Hindlimb muscle (tissue), 1 donor: Measurements from ENCODE around the gene AATF. TPM values are rescaled to one million over a fixed set of nuclear protein-coding genes. Genes with fewer than 3 reads are reported as not detected.
"Not testable (repeated sequence)": the region's sequence is repeated elsewhere in the genome, so short reads cannot be mapped to it uniquely, and the experiment has no call there.

Source experiments
- DNase-seq: peaks from one replicate; pipeline ENCODE4 v3.0.0-alpha.2; 2013
- polyA plus RNA-seq: library from polyadenylated mRNA; unstranded; fragments of 120-200 nt; gene quantifications from one replicate; pipeline ENCODE4 v1.2.1, GENCODE V29; 2013; ENCODE audit not compliant: insufficient read length

The AATF gene
- polyA plus RNA-seq, 1 donor = 23.6 TPM

DNA sequence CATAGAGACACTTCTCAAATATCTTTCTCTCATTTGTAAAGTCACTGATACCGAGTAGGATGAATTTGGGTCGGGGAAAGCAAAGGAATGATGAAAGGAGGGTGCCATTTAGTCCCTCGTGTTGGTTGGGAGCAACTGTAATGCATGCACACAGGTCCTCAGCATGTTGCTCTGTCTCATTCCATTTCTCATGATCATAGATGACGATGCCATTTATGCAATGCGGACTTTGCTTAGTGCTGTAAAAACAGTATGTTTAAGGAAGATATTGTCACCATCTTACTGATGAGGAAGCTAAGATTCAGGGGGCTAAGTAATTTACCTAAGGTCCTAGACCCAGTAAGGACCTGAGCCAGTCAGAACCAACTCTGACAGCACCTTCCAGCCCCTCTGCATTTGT lies 100.1 kb downstream of the AATF start:
- no peak for DNase-seq

DNA sequence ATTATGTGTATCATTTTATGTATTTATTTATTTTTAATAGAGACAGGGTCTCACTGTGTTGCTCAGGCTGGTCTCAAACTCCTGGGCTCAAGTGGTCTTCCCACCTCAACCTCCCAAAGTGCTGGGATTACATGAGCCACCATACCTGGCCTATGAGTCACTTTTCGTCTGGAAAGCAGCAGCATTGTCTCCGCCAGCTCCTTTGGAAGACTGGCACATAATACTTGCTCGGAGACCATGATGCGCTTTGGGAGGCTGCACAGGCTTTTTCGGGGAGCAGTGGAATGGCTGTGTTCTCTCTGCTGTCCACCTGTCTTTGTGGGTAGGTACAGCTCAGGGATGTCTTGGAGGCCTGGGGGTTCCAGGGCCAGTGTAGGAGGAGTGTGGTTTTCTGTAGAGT lies 102.2 kb downstream of the AATF start:
- DNase-seq = no peak

DNA sequence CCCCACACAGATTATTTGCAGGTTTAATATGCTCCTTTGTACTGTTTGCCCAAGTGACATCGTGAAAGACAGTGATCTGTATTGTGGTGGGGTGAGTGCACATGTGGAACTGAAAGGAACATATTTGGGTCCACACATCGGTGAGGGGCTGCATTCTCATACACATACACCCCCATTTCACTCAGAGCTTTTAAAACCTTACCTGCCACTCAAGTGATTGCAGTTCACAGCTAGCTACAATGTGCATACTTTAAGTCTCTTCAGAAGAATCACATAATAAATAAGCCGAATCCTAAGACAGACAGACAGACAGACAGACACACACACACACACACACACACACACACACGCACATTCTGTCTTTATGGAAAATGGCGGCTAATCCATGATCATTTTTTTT lies 102.6 kb downstream of the AATF start:
- DNase-seq = no peak

DNA sequence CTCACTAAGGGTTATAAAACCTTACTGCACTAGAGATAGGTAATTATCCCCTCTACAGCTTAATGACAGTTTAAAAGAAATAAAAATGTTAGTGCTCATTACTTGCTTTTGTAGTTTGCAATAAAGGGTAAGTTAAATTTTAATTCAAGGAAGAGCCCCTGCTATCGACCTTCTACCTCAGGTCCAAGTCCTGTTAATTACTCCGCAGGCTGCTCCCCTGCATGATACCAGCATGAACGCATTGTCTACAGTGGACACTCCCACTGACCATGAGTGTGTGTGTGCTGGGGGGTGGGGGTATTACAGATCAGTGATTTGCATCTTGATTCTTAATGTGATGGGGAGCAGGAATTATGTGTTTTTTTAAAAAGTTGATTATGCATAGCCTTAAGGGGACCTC lies 103.1 kb downstream of the AATF start:
- DNase-seq = no peak

DNA sequence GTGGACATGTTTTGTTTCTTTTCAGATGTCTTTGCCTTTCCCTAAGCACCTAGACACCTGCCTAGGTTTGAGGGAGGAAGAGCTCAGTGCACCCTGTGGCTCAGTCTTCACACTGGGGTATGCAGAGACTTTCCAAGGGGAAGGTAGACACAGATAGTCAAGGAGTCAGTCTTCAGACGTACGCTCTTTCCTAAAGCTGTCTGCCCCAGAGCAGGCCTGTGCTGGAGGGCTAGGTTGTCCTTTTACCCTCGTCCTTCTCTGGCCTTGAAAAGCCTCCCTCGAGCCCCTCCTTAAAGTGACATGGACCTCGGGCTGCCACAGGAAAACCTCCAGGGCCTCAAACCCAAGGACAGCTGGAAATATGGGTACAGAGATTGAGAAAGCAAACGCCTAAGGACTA lies 103.7 kb downstream of the AATF start:
- DNase-seq = no peak

DNA sequence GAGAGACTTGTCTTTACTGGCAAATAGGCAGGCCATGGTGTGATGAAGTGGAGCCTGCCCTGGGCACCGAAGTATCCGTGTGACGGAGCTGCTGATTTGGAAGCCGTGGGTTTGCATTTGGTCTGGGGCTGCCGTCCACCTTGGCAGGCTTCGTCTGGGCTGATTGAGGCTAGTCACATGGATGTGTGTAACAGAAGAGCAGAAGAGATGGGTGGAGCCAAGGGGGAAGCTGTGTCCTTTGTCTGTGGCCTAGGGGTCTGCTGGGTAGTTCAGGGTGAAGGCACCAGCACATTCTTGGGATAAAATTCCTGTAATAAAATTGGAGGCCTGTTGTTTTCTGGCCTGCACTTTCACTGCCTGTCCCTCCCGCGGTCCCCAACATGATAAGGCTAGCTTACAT lies 106.1 kb downstream of the AATF start:
- no peak for DNase-seq

DNA sequence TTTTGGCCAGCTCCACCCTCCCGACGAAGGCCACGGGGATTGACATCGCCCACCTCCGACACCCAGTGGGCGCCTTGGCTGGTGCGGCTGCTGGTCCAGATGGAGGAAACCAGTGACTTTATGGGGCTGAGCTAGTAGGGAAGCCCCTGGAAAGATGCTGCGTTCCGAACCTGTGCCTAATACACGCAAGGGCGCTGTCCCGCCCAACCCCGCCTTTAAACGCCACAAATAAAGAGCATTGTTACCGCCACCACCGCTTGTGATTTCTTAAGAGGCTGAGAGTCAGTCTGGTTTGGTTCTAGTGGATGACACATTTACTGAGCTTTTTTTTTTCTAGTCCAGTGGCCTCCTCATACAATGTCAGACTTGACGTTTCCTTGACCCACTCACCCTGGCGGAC lies 107.9 kb downstream of the AATF start:
- DNase-seq = no peak

DNA sequence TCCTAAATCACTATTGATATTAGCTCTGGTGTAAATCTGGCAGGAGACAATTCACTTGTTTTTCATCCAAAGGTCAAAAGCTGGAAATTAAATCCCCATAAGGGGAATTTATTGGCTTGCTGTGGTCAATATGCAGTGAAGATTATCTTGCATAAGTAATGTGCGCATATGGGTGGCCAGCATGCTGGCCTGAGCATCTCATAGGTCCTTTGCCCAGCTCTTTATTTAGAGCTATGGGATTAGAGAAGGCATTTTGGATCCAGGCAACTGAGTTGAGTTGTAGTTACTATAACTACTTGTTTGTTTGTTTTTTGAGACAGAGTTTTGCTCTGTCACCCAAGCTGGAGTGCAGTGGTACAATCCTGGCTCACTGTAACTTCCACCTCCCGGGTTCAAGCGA lies 110.7 kb downstream of the AATF start:
- DNase-seq = no peak

DNA sequence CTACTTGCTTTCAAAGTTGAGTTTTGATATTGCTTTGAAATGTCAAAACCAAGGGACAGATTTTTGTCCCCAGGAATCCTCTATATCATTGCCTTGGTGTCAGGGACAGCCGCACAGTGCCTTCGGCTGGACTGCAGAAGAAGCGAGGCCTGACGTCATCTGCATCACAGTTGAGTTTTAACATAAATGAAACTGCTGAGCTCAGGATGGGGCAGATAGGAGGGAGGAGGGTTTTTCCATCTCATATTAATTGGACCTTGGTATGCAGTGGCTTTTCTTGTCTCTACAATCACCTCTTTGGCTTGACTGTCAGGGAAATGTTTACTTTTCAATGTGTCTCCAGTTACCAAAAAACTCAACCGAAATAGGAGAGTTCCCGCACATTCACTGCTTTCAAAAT lies 111.3 kb downstream of the AATF start:
- no peak for DNase-seq

DNA sequence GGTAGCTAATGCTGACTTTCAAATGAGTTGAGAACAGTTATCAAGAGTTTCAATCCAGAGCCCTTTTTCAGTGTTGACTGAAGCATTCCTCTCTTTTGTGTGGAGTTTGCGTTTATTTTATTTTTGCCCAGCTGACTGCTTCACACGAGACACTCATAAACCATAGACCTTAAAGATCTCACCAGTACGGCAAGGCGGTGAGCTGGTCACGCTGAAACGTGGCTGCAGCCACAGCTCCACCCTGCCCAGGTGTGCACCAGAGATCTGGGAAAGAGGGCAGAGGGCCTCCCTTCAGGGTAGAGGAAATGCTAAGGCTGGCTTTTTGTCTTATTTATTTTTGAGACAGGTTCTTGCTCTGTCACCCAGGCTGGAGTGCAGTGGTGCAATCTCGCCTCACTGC lies 112.2 kb downstream of the AATF start:
- no peak for DNase-seq

DNA sequence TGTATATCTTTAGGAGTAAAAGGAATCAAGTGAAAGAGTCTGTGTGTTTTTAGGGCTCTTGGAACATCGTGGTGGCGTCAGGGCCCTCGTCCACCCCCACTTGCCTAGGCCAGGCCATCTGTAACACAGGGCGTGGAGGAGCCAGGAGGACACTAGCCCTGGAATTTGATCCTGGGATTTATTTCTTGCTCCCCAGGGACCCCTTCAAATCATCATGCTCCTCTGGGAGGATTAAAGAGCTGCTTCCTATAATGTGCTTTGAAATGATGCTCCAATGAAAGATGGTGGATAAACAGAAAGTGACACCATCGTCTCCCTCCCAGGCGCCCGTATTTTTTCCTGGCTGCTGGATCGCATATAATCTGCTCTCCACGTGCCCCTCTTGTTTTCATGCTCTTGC lies 113.3 kb downstream of the AATF start:
- DNase-seq = no peak

DNA sequence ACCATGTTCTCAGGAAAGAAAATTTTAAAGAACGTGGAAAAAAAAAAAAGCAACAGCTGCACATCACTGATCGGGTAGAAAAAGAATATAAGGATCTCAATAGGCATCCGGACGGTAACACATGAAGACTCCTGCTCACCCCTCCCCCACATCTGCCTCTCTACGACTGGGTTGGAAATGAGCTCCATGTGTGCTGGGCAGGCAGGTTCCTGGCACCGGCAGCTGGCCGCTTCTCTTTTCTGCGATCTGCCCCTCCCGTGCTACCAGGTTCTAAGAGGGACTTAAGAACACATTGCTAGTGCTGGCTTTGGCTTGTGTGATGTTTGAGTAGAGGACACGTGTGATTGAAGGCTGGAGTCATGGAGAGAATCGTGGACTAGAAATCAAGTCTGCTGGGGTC lies 115.5 kb downstream of the AATF start:
- no peak for DNase-seq

DNA sequence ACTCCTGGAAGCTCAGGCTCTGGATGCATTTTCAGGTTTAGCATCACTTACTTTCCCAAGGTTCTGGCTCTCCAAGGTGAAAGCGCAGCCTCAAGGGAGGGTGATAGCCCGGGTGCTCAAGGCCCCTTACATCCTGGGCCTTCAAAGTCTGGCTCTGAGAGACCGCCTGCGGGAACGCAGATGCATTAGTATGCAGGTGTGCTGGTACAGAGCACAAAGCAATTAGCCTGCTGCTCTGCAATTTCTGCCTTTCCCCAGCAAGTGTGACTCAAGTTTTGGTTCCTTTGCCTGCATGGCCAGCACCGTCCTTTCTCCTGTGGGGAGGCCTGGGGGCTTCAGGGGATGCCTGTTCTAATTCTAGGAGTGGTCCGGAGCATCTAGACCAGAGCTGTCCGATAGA lies 116.2 kb downstream of the AATF start:
- no peak for DNase-seq

DNA sequence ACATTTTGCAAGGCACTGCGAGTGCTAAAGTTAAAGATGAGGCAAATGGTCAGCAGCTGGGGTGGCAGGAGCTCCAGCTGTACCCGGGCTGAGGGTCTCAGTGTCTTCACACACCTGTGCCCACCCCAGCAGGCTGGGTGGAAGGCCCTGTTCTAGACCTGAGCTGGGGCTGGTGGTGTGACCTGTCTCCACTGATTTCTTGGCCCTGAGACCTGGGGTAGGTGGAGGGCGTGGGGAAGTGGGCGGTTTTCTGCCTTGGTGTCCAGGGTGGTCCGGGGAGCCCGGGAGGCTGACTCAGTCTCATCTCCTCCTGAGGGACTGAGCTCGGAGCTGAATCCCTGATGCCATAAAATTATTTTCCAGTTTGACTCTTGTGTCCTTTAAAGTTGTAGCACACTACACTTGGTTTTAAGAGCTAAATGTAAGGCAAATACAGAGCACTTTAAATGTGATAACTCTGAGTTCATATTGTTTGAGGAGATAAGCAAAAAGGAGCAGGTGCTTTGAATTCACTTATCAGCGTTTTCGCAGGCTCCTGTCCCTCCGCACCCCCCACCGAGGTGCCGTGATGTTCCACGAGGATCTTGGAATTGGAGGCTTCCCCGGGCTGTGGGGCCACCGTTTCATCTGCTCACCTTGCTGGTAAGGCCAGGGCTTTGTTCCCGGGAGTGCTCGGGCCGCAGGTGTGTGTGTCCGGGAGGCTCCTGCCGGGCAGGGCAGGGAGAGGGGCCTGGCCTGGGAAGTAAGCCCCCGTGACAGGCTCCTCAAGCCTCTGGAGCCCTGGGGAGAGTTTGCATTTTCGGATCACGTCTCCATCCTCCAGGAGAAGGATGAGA lies 117.0 kb downstream of the AATF start:
- DNase-seq = no peak

DNA sequence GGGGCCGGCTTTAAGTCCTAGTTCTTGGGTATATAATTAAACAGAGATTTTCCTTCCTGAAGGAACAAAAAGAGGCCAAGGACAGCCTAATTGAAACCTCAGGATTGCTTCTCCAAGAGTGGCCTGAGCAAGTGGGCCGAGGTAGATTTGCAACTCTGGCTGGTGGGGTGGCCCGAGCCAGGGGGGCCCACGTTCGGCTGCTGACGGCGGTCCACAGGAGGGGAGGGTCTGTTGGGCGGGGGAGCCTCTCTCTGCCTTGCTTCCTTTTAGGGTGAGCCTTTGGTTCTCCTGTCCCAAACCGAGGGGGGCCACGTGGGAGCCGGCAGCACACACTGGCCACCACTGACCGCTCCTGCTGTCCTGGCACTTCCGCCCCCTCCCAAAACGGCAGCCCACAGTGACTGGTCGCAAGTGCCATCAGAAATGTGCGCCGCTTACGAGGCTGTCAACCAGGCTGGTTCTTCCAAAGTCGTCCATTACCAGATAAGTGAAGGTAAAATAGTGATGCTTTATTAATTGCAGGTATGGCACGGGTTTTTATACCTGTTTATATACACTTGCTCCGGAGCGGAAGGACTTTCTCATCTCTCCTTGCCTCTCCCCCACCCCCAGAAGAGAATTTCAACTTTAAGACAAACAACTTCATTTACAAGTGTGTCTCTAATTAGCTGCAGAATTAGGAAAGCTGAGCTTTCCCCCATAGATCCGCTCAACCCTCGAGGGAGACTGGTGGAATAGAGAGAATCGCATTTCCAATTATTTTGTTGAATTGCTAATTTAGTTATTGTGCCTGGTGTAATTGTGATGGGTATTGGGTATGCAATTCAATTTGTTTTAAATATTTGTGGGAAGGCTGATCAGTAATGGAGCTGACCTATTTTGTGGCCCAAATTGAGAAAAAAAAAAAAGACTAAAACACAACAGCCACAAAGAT lies 117.8 kb downstream of the AATF start:
- DNase-seq = no peak

DNA sequence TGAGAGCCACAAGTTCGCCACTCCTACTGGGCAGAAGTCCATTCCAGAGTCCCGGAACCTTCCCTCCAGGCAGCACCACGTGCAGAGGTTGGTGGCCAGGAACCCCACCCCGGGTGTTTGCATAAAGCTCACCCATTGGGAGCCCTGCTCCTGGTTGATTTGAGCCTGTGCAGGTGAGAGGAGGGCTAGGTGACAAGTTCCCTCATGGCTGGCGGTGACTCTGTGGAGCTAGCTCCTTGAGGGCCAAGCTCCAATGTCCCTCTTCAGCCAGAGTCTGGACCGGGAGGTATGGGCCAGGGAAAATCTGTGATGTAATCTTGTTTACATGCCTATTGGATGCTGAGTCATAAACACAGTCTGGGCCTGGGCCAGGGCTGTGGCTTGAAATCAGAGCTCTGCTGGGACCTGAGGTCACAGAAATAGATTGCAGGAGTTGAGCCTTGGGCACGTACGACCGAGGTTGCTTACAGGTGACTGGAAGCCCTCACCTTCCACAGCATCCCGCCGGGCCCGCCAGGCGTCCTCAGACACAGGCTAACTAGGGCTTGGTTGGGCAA lies 118.9 kb downstream of the AATF start:
- no peak for DNase-seq

DNA sequence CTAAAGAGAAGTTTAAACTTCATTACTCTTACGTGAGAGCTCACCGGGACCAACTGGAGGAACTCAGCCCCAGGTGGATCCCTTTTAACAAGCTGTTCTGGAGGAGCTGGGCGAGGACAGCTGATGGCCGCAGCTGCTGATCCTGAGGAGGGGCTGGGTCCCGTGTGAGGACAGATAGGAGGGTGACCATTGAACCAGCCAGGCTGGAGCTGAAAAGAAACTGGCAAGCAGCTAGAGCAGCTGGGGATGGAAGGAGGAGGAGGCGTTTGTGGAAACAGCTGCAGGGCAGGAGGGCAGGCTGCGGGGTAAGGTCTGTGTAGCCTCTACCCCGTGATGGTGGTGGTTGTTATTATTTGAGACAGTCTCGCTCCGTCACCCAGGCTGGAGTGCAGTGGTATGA lies 119.5 kb downstream of the AATF start:
- no peak for DNase-seq

DNA sequence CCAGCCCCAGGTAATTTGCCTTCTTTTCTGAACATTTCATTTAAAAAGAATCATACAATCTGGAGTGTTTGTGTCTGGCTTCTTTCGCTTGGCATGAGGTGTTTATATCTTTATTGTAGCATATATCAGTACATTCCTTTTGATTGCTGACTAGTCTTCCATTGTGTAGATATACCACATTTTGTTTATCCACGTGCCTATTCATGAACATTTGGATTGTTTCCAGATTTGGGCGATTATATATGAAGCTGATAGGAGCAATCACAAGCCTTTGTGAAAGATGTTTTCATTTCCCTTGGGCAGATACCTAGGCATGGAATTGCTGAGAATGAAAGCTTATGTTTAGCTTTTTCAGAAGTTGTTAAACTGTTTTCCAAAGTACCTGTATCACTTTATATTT lies 120.3 kb downstream of the AATF start:
- no peak for DNase-seq

DNA sequence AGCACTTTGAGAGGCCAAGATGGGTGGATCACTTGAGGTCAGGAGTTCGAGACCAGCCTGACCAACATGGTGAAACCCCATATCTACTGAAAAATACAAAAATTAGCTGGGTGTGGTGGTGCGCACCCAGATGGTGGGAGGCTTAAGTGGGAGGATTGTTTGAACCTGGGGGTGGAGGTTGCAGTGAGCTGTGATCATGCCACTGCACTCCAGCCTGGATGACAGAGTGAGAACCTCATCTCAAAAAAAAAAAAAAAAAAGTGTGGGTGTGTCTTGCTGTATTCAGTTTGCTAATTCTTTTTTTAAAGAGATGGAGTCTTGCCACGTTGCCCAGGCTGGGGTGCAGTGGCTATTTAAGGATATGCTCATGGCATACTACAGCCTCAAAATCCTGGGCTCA lies 124.7 kb downstream of the AATF start:
- DNase-seq = not testable (repeated sequence)

DNA sequence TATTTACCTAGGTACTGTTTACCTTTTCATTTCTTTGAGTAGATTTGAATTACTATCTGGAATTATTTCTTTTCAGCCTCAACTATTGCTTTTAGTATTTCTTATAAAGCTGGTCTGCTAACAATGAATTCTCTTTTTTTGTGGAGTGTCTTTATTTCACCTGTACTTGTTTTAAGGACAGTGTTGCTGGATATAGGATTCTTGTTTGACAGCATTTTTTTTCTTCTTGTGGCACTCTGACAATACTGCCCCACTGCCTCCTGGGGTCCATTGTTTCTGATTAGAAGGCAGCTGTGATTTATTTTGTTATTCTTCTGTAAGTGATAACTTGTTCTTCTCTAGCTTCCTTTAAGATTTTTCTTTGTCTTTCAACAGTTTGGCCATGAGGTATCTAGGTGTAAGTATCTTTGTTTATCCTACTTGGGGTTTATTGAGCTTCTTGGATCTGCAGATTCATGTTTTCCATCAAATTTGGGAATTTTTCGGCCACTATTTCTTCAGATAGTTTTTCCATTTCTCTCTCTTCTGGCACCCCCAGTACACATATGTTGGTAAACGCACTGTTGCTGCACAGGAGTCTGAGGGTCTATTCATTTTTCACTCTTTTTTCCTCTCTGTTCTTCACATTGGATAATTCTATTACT lies 130.4 kb downstream of the AATF start:
- DNase-seq = no peak

DNA sequence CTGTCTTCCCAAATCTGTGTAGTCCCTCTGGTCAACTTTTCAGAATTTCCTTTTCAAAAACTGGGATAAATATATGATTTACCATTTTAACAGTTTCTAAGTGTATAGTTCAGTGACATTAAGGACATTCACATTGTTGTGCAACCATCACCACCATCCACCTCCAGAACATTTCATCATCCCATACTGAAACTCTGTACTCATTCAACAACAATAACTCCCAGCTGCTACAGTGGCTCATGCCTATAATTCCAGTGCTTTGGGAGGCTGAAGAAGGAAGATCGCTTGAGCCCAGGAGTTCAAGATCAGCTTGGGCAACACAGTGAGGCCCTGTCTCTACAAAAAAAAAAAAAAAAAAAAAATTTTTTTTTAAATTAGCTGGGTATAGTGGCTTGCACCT lies 131.0 kb downstream of the AATF start:
- DNase-seq = no peak

DNA sequence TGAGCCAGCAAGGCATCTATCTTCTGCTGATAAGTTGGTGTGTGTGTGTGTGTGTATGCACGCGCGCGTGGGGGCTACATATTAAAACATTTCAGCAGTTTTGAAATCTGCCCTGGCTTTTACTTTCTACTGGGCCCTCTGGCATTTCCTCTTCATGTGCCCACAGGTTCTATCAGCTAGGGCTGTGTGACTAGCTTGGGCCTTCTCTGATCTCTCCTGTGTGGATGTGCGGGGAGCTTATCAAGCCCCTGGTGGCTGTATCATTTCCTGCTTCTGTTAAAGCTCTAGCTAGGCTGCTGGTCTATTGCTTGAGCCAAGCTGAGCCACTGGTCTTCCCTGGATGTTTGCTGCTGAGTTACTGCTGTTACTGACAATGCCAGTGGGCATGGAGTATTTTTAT lies 132.5 kb downstream of the AATF start:
- no peak for DNase-seq

DNA sequence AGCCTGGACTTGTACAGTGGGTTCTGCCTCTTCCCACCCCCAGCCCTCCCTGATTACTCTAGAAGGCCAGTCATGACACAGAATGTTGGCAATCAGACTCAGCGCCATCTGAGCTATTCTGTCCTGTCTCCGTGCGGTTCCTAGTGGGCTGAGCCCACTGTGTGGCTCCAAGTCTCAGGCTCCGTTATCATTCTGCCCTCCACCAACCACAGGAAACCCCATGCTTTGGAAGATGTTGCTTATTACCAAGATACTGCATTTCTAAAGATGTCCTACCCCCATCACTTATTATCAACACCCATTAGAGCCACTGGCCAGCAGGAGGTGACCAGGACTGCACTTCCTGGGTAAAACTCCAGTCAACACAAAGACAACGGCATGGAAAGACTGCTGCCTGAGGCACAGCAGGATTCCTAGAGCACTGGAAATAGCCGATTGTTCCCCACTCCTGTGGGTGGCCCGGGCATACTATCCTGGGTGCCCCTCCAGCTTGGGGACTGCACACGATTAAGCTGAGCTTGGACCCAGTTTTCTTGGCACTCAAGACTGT lies 133.6 kb downstream of the AATF start:
- DNase-seq = no peak
